ENCODE results near the gene DNAJA1. TPM values are rescaled to one million over a fixed set of nuclear protein-coding genes. Genes with fewer than 3 reads are reported as not detected.
"Not testable (repeated sequence)": the region's sequence is repeated elsewhere in the genome, so short reads cannot be mapped to it uniquely, and the experiment has no call there.

Gene DNAJA1
- total RNA-seq, 1 donor from 2014 or later = 247 TPM

- no peak for DNase-seq (ENCODE audit: low spot score, unreplicated experiment)
- Mint-ChIP-seq H3K9me3 (ENCODE audit: low read depth) (no peaks in the 10 kb centered on the region), H3K4me1 (ENCODE audit: low read depth) (no peaks in the 10 kb centered on the region), H3K4me3 (ENCODE audit: low read depth) (no peak overlapping the region), H3K27me3 (no peaks in the 10 kb centered on the region), H3K36me3 (ENCODE audit: insufficient read depth) (no peaks in the 10 kb centered on the region), H3K27ac (no peak overlapping the region)
- no peak for TF ChIP-seq CTCF (IDR thresholded peaks at IDR 0.05; ENCODE audit: unreplicated experiment)
Observed at GRCh38 chr9:33082128-33082527, 57.1 kb downstream of the DNAJA1 start.

GRCh38 chr9:33082538-33083326 lies 57.7 kb downstream of the DNAJA1 start:
- TF ChIP-seq CTCF (IDR thresholded peaks at IDR 0.05; ENCODE audit: unreplicated experiment) = no peak
- no peak overlapping the region for H3K4me3 Mint-ChIP-seq (ENCODE audit: low read depth)
- no peaks in the 10 kb centered on the region for H3K36me3 Mint-ChIP-seq (ENCODE audit: insufficient read depth)
- no peak for DNase-seq (ENCODE audit: low spot score, unreplicated experiment)
- no peaks in the 10 kb centered on the region for H3K9me3 Mint-ChIP-seq (ENCODE audit: low read depth)
- no peaks in the 10 kb centered on the region for H3K4me1 Mint-ChIP-seq (ENCODE audit: low read depth)
- H3K27me3 Mint-ChIP-seq = no peaks in the 10 kb centered on the region
- no peak overlapping the region for H3K27ac Mint-ChIP-seq

- not testable (repeated sequence) for H3K9me3 Mint-ChIP-seq (ENCODE audit: low read depth); H3K4me1 Mint-ChIP-seq (ENCODE audit: low read depth); H3K27me3 Mint-ChIP-seq; H3K27ac Mint-ChIP-seq; DNase-seq (ENCODE audit: low spot score, unreplicated experiment); H3K4me3 Mint-ChIP-seq (ENCODE audit: low read depth); H3K36me3 Mint-ChIP-seq (ENCODE audit: insufficient read depth)
Observed at GRCh38 chr9:33085672-33086071, 60.6 kb downstream of the DNAJA1 start.

Other genes with a start within 250 kb of the DNAJA1 start
- gene TMEM215, start 241.7 kb upstream of the DNAJA1 start, total RNA-seq = not detected in 2 replicates
- 32.9 and 36.1 TPM in 2 replicates for gene APTX, start 23.6 kb upstream of the DNAJA1 start, total RNA-seq
- 25.2 and 25.4 TPM in 2 replicates for gene SMU1, start 51.4 kb downstream of the DNAJA1 start, total RNA-seq
- 49.9 and 53.1 TPM in 2 replicates for gene B4GALT1, start 142.1 kb downstream of the DNAJA1 start, total RNA-seq
- 0.91 TPM in 1 of 2 replicates, not detected in the other for gene SPINK4, start 214.9 kb downstream of the DNAJA1 start, total RNA-seq
- 67.7 and 71.5 TPM in 2 replicates for gene BAG1, start 239.4 kb downstream of the DNAJA1 start, total RNA-seq
- 43.3 and 48.9 TPM in 2 replicates for gene CHMP5, start 239.8 kb downstream of the DNAJA1 start, total RNA-seq

All from progenitor cell of endocrine pancreas (in vitro differentiated cells).